ENCODE results near the gene MUC3A.
"Not testable (repeated sequence)": the region's sequence is repeated elsewhere in the genome, so short reads cannot be mapped to it uniquely, and the experiment has no call there.

The MUC3A gene

GRCh38 chr7:100985033-100985797 lies 35.9 kb downstream of the MUC3A start:
- H3K4me1 ChIP-seq (ENCODE audit: control insufficient read depth, insufficient read depth, low read length); H3K4me3 ChIP-seq (ENCODE audit: low read length); H3K27ac ChIP-seq (ENCODE audit: low read depth, low read length); H3K27me3 ChIP-seq (ENCODE audit: control insufficient read depth, insufficient read depth, low read length); H3K9ac ChIP-seq (ENCODE audit: low read length); H3K36me3 ChIP-seq (ENCODE audit: control insufficient read depth, insufficient read depth, low read length): not testable (repeated sequence)

- H3K36me3 ChIP-seq (ENCODE audit: control insufficient read depth, insufficient read depth, low read length): no peaks in the 10 kb centered on the region
- H3K4me3 ChIP-seq (ENCODE audit: low read length): no peak overlapping the region
- H3K27me3 ChIP-seq (ENCODE audit: control insufficient read depth, insufficient read depth, low read length): no peaks in the 10 kb centered on the region
- H3K4me1 ChIP-seq (ENCODE audit: control insufficient read depth, insufficient read depth, low read length): no peaks in the 10 kb centered on the region
- no peak overlapping the region for H3K27ac ChIP-seq (ENCODE audit: low read depth, low read length)
- no peak overlapping the region for H3K9ac ChIP-seq (ENCODE audit: low read length)
These were observed 42.3 kb downstream of the MUC3A start for GRCh38 chr7:100991631-100992030.

GRCh38 chr7:100992280-100992679 lies 42.9 kb downstream of the MUC3A start:
- H3K27me3 ChIP-seq (ENCODE audit: control insufficient read depth, insufficient read depth, low read length); H3K4me3 ChIP-seq (ENCODE audit: low read length); H3K27ac ChIP-seq (ENCODE audit: low read depth, low read length); H3K36me3 ChIP-seq (ENCODE audit: control insufficient read depth, insufficient read depth, low read length); H3K9ac ChIP-seq (ENCODE audit: low read length); H3K4me1 ChIP-seq (ENCODE audit: control insufficient read depth, insufficient read depth, low read length): not testable (repeated sequence)

- H3K27me3 ChIP-seq (ENCODE audit: control insufficient read depth, insufficient read depth, low read length); H3K27ac ChIP-seq (ENCODE audit: low read depth, low read length); H3K36me3 ChIP-seq (ENCODE audit: control insufficient read depth, insufficient read depth, low read length); H3K4me1 ChIP-seq (ENCODE audit: control insufficient read depth, insufficient read depth, low read length); H3K4me3 ChIP-seq (ENCODE audit: low read length); H3K9ac ChIP-seq (ENCODE audit: low read length): not testable (repeated sequence)
These were observed 45.3 kb downstream of the MUC3A start for GRCh38 chr7:100994671-100995070.

GRCh38 chr7:100998530-100998929 lies 49.2 kb downstream of the MUC3A start:
- H3K4me1 ChIP-seq (ENCODE audit: control insufficient read depth, insufficient read depth, low read length); H3K27me3 ChIP-seq (ENCODE audit: control insufficient read depth, insufficient read depth, low read length); H3K4me3 ChIP-seq (ENCODE audit: low read length); H3K9ac ChIP-seq (ENCODE audit: low read length); H3K27ac ChIP-seq (ENCODE audit: low read depth, low read length); H3K36me3 ChIP-seq (ENCODE audit: control insufficient read depth, insufficient read depth, low read length): not testable (repeated sequence)

GRCh38 chr7:100999334-100999733 lies 50.0 kb downstream of the MUC3A start:
- H3K36me3 ChIP-seq (ENCODE audit: control insufficient read depth, insufficient read depth, low read length); H3K4me1 ChIP-seq (ENCODE audit: control insufficient read depth, insufficient read depth, low read length); H3K27me3 ChIP-seq (ENCODE audit: control insufficient read depth, insufficient read depth, low read length); H3K27ac ChIP-seq (ENCODE audit: low read depth, low read length); H3K9ac ChIP-seq (ENCODE audit: low read length); H3K4me3 ChIP-seq (ENCODE audit: low read length): not testable (repeated sequence)

GRCh38 chr7:101000025-101000424 lies 50.7 kb downstream of the MUC3A start:
- not testable (repeated sequence) for H3K4me3 ChIP-seq (ENCODE audit: low read length); H3K27me3 ChIP-seq (ENCODE audit: control insufficient read depth, insufficient read depth, low read length); H3K27ac ChIP-seq (ENCODE audit: low read depth, low read length); H3K9ac ChIP-seq (ENCODE audit: low read length); H3K36me3 ChIP-seq (ENCODE audit: control insufficient read depth, insufficient read depth, low read length); H3K4me1 ChIP-seq (ENCODE audit: control insufficient read depth, insufficient read depth, low read length)

- H3K27ac ChIP-seq (ENCODE audit: low read depth, low read length); H3K36me3 ChIP-seq (ENCODE audit: control insufficient read depth, insufficient read depth, low read length); H3K9ac ChIP-seq (ENCODE audit: low read length); H3K4me1 ChIP-seq (ENCODE audit: control insufficient read depth, insufficient read depth, low read length); H3K4me3 ChIP-seq (ENCODE audit: low read length); H3K27me3 ChIP-seq (ENCODE audit: control insufficient read depth, insufficient read depth, low read length): not testable (repeated sequence)
These were observed 53.0 kb downstream of the MUC3A start for GRCh38 chr7:101002333-101002732.

GRCh38 chr7:101007361-101007760 lies 58.0 kb downstream of the MUC3A start:
- H3K4me3 ChIP-seq (ENCODE audit: low read length); H3K27me3 ChIP-seq (ENCODE audit: control insufficient read depth, insufficient read depth, low read length); H3K9ac ChIP-seq (ENCODE audit: low read length); H3K4me1 ChIP-seq (ENCODE audit: control insufficient read depth, insufficient read depth, low read length); H3K27ac ChIP-seq (ENCODE audit: low read depth, low read length); H3K36me3 ChIP-seq (ENCODE audit: control insufficient read depth, insufficient read depth, low read length): not testable (repeated sequence)

- no peak overlapping the region for H3K9ac ChIP-seq (ENCODE audit: low read length)
- H3K27me3 ChIP-seq (ENCODE audit: control insufficient read depth, insufficient read depth, low read length): no peaks in the 10 kb centered on the region
- no peak overlapping the region for H3K4me3 ChIP-seq (ENCODE audit: low read length)
- H3K36me3 ChIP-seq (ENCODE audit: control insufficient read depth, insufficient read depth, low read length): peaks cover 9% of the 10 kb centered on the region
- no peaks in the 10 kb centered on the region for H3K4me1 ChIP-seq (ENCODE audit: control insufficient read depth, insufficient read depth, low read length)
- no peak overlapping the region for H3K27ac ChIP-seq (ENCODE audit: low read depth, low read length)
These were observed 60.3 kb downstream of the MUC3A start for GRCh38 chr7:101009629-101010028.

- Histone ChIP-seq H3K27ac (ENCODE audit: low read depth, low read length) (no peak overlapping the region), H3K4me1 (ENCODE audit: control insufficient read depth, insufficient read depth, low read length) (peaks cover 6% of the 10 kb centered on the region), H3K27me3 (ENCODE audit: control insufficient read depth, insufficient read depth, low read length) (peaks cover 3% of the 10 kb centered on the region), H3K9ac (ENCODE audit: low read length) (no peak overlapping the region), H3K4me3 (ENCODE audit: low read length) (no peak overlapping the region), H3K36me3 (ENCODE audit: control insufficient read depth, insufficient read depth, low read length) (peaks cover 7% of the 10 kb centered on the region)
These were observed 63.6 kb downstream of the MUC3A start for GRCh38 chr7:101012931-101013330.

- Histone ChIP-seq H3K4me1 (ENCODE audit: control insufficient read depth, insufficient read depth, low read length) (peaks cover 6% of the 10 kb centered on the region), H3K9ac (ENCODE audit: low read length) (no peak overlapping the region), H3K36me3 (ENCODE audit: control insufficient read depth, insufficient read depth, low read length) (peaks cover 7% of the 10 kb centered on the region), H3K27me3 (ENCODE audit: control insufficient read depth, insufficient read depth, low read length) (peaks cover 3% of the 10 kb centered on the region), H3K27ac (ENCODE audit: low read depth, low read length) (no peak overlapping the region), H3K4me3 (ENCODE audit: low read length) (no peak overlapping the region)
These were observed 66.3 kb downstream of the MUC3A start for GRCh38 chr7:101015626-101016025.

- H3K27me3 ChIP-seq (ENCODE audit: control insufficient read depth, insufficient read depth, low read length): peaks cover 3% of the 10 kb centered on the region
- H3K4me3 ChIP-seq (ENCODE audit: low read length): peak overlapping the region; percentile 71
- H3K4me1 ChIP-seq (ENCODE audit: control insufficient read depth, insufficient read depth, low read length): peaks cover 6% of the 10 kb centered on the region
- H3K27ac ChIP-seq (ENCODE audit: low read depth, low read length): peak overlapping the region; percentile 58
- H3K36me3 ChIP-seq (ENCODE audit: control insufficient read depth, insufficient read depth, low read length): peaks cover 4% of the 10 kb centered on the region
- peak overlapping the region; percentile 49 for H3K9ac ChIP-seq (ENCODE audit: low read length)
These were observed 67.9 kb downstream of the MUC3A start for GRCh38 chr7:101017064-101017777.

Measured in rectal smooth muscle tissue (tissue), 1 donor.